HL-60 (cell line): Measurements from ENCODE around the gene CYP4B1.
"Not testable (repeated sequence)": the region's sequence is repeated elsewhere in the genome, so short reads cannot be mapped to it uniquely, and the experiment has no call there.

Experiments
- DNase-seq, 2 experiments: peaks; one replicate each; pipeline ENCODE4 v3.0.0-alpha.2; 2010 to 2020; ENCODE audit warnings: low read depth in 1 of 2, low spot score in 1 of 2
- H3K27ac ChIP-seq: fragments of 250-450 bp; sonication (Bioruptor Pico); replicated peaks from 2 replicates; pipeline ENCODE4 v1.5.1; 2020; ENCODE audit warnings: mild to moderate bottlenecking, moderate library complexity
- H3K27me3 ChIP-seq: fragments of 250-450 bp; sonication (Bioruptor Pico); 2 replicates; pipeline ENCODE4 v1.5.1; 2021; ENCODE audit warnings: mild to moderate bottlenecking, moderate library complexity; ENCODE audit not compliant: insufficient read depth, poor library complexity, severe bottlenecking
- H3K4me3 ChIP-seq: replicated peaks from 2 replicates; pipeline ENCODE4 v1.5.1; 2011; ENCODE audit warnings: mild to moderate bottlenecking, control low read depth, low read length; ENCODE audit not compliant: insufficient read depth
- GABPA ChIP-seq: IDR thresholded peaks from 2 replicates; pipeline ENCODE4 v1.6.1; 2012; ENCODE audit warnings: low read depth
- POLR2AphosphoS5 ChIP-seq: IDR thresholded peaks from 2 replicates; pipeline ENCODE4 v1.6.1; 2012; ENCODE audit warnings: low read depth
- REST ChIP-seq: IDR thresholded peaks from 2 replicates; pipeline ENCODE4 v1.6.1; 2012; ENCODE audit warnings: low read depth; ENCODE audit not compliant: insufficient replicate concordance
- SPI1 ChIP-seq: IDR thresholded peaks from 2 replicates; pipeline ENCODE4 v1.6.1; 2012; ENCODE audit warnings: low read depth, mild to moderate bottlenecking, borderline replicate concordance
- TF ChIP-seq, protein P1 (sequence below): IDR thresholded peaks from one replicate; pipeline ENCODE4 v1.5.1; 2011; ENCODE audit warnings: low read length, control low read depth, inconsistent platforms; ENCODE audit not compliant: insufficient read depth

CYP4B1 gene

GRCh38 chr1:46770541-46770940 lies 28.3 kb upstream of the CYP4B1 start:
- Histone ChIP-seq H3K27me3 (no peaks in the 10 kb centered on the region), H3K27ac (no peak overlapping the region), H3K4me3 (no peak overlapping the region)
- TF ChIP-seq SPI1 (no peak), POLR2AphosphoS5 (no peak), REST (no peak), GABPA (no peak)
- TF ChIP-seq, protein P1, sequence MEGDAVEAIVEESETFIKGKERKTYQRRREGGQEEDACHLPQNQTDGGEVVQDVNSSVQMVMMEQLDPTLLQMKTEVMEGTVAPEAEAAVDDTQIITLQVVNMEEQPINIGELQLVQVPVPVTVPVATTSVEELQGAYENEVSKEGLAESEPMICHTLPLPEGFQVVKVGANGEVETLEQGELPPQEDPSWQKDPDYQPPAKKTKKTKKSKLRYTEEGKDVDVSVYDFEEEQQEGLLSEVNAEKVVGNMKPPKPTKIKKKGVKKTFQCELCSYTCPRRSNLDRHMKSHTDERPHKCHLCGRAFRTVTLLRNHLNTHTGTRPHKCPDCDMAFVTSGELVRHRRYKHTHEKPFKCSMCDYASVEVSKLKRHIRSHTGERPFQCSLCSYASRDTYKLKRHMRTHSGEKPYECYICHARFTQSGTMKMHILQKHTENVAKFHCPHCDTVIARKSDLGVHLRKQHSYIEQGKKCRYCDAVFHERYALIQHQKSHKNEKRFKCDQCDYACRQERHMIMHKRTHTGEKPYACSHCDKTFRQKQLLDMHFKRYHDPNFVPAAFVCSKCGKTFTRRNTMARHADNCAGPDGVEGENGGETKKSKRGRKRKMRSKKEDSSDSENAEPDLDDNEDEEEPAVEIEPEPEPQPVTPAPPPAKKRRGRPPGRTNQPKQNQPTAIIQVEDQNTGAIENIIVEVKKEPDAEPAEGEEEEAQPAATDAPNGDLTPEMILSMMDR: no peak
- no peak for DNase-seq

DNA sequence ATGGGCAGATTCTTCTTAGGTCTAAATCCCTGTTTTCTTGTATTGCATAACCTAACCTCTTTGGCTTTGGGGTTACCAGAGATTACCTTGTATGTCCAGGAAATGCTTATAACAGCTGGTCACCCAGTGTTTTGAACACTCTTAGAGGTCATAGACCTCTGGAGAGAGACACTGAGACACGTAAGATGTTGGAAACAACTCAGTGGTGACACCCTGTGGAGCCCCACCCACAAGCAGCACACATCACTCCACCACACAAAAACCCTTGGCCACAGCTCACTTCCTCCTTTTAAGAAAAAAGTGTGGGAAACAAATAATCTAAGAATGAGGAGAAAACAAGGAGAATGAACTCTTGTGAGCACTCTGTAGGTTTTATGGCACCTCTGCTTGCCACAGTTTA lies 26.3 kb upstream of the CYP4B1 start:
- no peak overlapping the region for H3K27ac ChIP-seq
- peak in 1 of 2 experiments; percentile 39 for DNase-seq
- H3K4me3 ChIP-seq: no peak overlapping the region
- no peaks in the 10 kb centered on the region for H3K27me3 ChIP-seq
- TF ChIP-seq GABPA (no peak), POLR2AphosphoS5 (no peak), SPI1 (peak; percentile 83)

DNA sequence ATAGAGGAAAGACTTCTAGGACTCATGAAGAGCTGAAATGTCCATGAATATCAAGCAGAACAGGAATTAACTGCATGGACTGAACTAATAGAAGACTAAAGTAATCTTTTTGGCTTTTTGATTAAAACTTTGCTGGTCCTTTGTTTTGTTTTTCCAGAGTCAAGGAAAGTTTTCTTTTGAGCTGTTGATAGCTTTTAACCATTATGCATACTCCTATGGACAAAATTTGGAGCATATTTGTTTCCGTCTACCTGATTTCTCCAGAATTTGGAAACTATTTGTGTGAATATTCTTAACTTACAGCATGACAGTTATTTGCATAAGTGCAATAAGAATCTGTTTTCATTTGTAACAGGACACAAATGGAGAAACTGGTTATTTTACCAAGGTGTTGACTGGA lies 24.5 kb upstream of the CYP4B1 start:
- TF ChIP-seq POLR2AphosphoS5 (no peak), REST (no peak), SPI1 (no peak)
- no peak for DNase-seq
- H3K27me3 ChIP-seq: no peaks in the 10 kb centered on the region
- H3K4me3 ChIP-seq: no peak overlapping the region
- no peak overlapping the region for H3K27ac ChIP-seq

- not testable (repeated sequence) for H3K4me3 ChIP-seq, H3K27me3 ChIP-seq, H3K27ac ChIP-seq, DNase-seq
These were observed 20.4 kb upstream of the CYP4B1 start for GRCh38 chr1:46778456-46778855.

DNA sequence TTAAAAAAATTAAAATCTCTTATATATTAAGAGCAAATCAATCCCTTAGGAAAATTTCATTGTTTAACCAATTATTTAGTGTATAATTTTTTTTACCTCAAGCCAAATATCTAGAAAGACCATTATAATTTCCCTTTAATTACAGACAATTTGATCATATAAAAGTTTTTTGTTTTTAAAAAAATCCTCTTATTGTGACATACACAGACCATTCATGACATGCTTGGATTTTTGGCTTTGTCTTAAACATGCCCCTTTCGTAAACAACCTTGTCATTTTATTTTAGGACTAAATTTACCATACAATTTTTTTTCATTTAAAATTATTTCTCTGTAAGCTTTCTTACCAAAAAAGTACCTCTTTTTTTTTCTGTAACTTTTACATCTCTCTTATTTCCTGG lies 14.2 kb upstream of the CYP4B1 start:
- Histone ChIP-seq H3K27me3 (peaks cover 5% of the 10 kb centered on the region), H3K4me3 (no peak overlapping the region), H3K27ac (no peak overlapping the region)
- no peak for DNase-seq
- TF ChIP-seq GABPA: no peak
- TF ChIP-seq, protein P1: no peak

DNA sequence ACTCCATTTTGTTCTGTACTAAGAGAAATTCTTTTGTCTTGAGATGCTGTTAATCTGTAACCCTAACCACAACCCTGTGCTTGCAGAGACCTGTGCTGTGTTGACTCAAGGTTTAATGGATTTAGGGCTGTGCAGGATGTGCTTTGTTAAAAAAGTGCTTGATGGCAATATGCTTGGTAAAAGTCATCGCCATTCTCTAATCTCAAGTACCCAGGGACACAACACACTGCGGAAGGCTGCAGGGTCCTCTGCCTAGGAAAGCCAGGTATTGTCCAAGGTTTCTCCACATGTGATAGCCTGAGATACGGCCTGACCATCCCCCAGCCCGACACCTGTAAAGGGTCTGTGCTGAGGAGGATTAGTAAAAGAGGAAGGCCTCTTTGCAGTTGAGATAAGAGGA lies 10.2 kb upstream of the CYP4B1 start:
- not testable (repeated sequence) for H3K27me3 ChIP-seq, H3K27ac ChIP-seq, DNase-seq, H3K4me3 ChIP-seq
